ENCODE measurements around the gene TRAF7.

The TRAF7 gene

GRCh38 chr16:2173916-2174315, 18.3 kb downstream of the TRAF7 start:
- Histone ChIP-seq H3K4me1 (ENCODE audit: control insufficient read depth, low read length) (no peaks in the 10 kb centered on the region), H4K20me1 (ENCODE audit: control insufficient read depth, insufficient read depth, low read depth, low read length) (no peaks in the 10 kb centered on the region), H3K36me3 (ENCODE audit: control insufficient read depth, low read length) (peaks cover 67% of the 10 kb centered on the region), H3K79me2 (ENCODE audit: control insufficient read depth, low read length) (no peaks in the 10 kb centered on the region), H3K4me3 (ENCODE audit: low read length) (no peak overlapping the region), H3K27me3 (ENCODE audit: control insufficient read depth, low read length) (no peaks in the 10 kb centered on the region), H3K27ac (ENCODE audit: low read depth, low read length) (no peak overlapping the region), H3K4me2 (ENCODE audit: low read length) (no peak overlapping the region), H3K9me2 (replicated peaks; ENCODE audit: control insufficient read depth, low read length) (no peaks in the 10 kb centered on the region), H3K9me3 (ENCODE audit: control insufficient read depth, insufficient read depth, low read length) (no peaks in the 10 kb centered on the region), H3F3A (ENCODE audit: control insufficient read depth, insufficient read depth) (no peaks in the 10 kb centered on the region)
- no peak for TF ChIP-seq EZH2phosphoT487 (IDR thresholded peaks at IDR 0.05; ENCODE audit: borderline replicate concordance, low read length)
- no peak for TF ChIP-seq CTCF (IDR thresholded peaks at IDR 0.05; ENCODE audit: low read depth, low read length, poor library complexity, severe bottlenecking)

- H3K27ac ChIP-seq (ENCODE audit: low read depth, low read length): no peak overlapping the region
- H3K4me2 ChIP-seq (ENCODE audit: low read length): no peak overlapping the region
- no peak for TF ChIP-seq CTCF (IDR thresholded peaks at IDR 0.05; ENCODE audit: low read depth, low read length, poor library complexity, severe bottlenecking)
- no peak for TF ChIP-seq EZH2phosphoT487 (IDR thresholded peaks at IDR 0.05; ENCODE audit: borderline replicate concordance, low read length)
- H3K27me3 ChIP-seq (ENCODE audit: control insufficient read depth, low read length): no peaks in the 10 kb centered on the region
- H3K36me3 ChIP-seq (ENCODE audit: control insufficient read depth, low read length): peaks cover 64% of the 10 kb centered on the region
- H3F3A ChIP-seq (ENCODE audit: control insufficient read depth, insufficient read depth): no peaks in the 10 kb centered on the region
- H3K79me2 ChIP-seq (ENCODE audit: control insufficient read depth, low read length): no peaks in the 10 kb centered on the region
- no peaks in the 10 kb centered on the region for H3K9me2 ChIP-seq (replicated peaks; ENCODE audit: control insufficient read depth, low read length)
- no peaks in the 10 kb centered on the region for H4K20me1 ChIP-seq (ENCODE audit: control insufficient read depth, insufficient read depth, low read depth, low read length)
- H3K4me1 ChIP-seq (ENCODE audit: control insufficient read depth, low read length): no peaks in the 10 kb centered on the region
- H3K9me3 ChIP-seq (ENCODE audit: control insufficient read depth, insufficient read depth, low read length): no peaks in the 10 kb centered on the region
- H3K4me3 ChIP-seq (ENCODE audit: low read length): no peak overlapping the region
Observed at GRCh38 chr16:2174396-2175131, 19.0 kb downstream of the TRAF7 start.

GRCh38 chr16:2175454-2175853, 19.9 kb downstream of the TRAF7 start:
- TF ChIP-seq EZH2phosphoT487 (IDR thresholded peaks at IDR 0.05; ENCODE audit: borderline replicate concordance, low read length) (no peak), CTCF (IDR thresholded peaks at IDR 0.05; ENCODE audit: low read depth, low read length, poor library complexity, severe bottlenecking) (no peak)
- Histone ChIP-seq H4K20me1 (ENCODE audit: control insufficient read depth, insufficient read depth, low read depth, low read length) (no peaks in the 10 kb centered on the region), H3K4me2 (ENCODE audit: low read length) (no peak overlapping the region), H3K4me3 (ENCODE audit: low read length) (no peak overlapping the region), H3K79me2 (ENCODE audit: control insufficient read depth, low read length) (no peaks in the 10 kb centered on the region), H3K9me3 (ENCODE audit: control insufficient read depth, insufficient read depth, low read length) (no peaks in the 10 kb centered on the region), H3K36me3 (ENCODE audit: control insufficient read depth, low read length) (peaks cover 62% of the 10 kb centered on the region), H3F3A (ENCODE audit: control insufficient read depth, insufficient read depth) (no peaks in the 10 kb centered on the region), H3K9me2 (replicated peaks; ENCODE audit: control insufficient read depth, low read length) (no peaks in the 10 kb centered on the region), H3K27ac (ENCODE audit: low read depth, low read length) (no peak overlapping the region), H3K27me3 (ENCODE audit: control insufficient read depth, low read length) (no peaks in the 10 kb centered on the region), H3K4me1 (ENCODE audit: control insufficient read depth, low read length) (no peaks in the 10 kb centered on the region)
